Measurements from ENCODE around the gene GDAP2. TPM values are rescaled to one million over a fixed set of nuclear protein-coding genes. Genes with fewer than 3 reads are reported as not detected.

The GDAP2 gene
- total RNA-seq, 1 experiment from 2014 or later, result 14.5 TPM

- H3K27me3 ChIP-seq (ENCODE audit: control insufficient read depth, insufficient read depth, low read length), result no peaks in the 10 kb centered on the region
Measured at GRCh38 chr1:117964290-117965038, 35.0 kb upstream of the GDAP2 start.

GRCh38 chr1:117959364-117959763, 29.9 kb upstream of the GDAP2 start:
- H3K27ac ChIP-seq (ENCODE audit: low read length), result no peak overlapping the region
- in situ Hi-C loops (cut with HindIII; ENCODE audit: low pct_unique_long_range_greater_than_20kb, low sequenced_read_pairs) (no loop called here), intact Hi-C loops (cut with micrococcal nuclease; ENCODE audit: unreplicated experiment) (no loop called here)
- TF ChIP-seq TCF7L2 (IDR thresholded peaks at IDR 0.05; ENCODE audit: low read depth, low read length) (no peak), POLR2AphosphoS5 (IDR thresholded peaks at IDR 0.05; ENCODE audit: low read depth, low read length) (no peak), SIN3A (IDR thresholded peaks at IDR 0.05; ENCODE audit: borderline replicate concordance, insufficient read depth, low read depth, low read length) (no peak), REST (IDR thresholded peaks at IDR 0.05; ENCODE audit: insufficient read depth in 1 of 2, low read depth in 2 of 2, low read length in 1 of 2) (no peak), CTCF (IDR thresholded peaks at IDR 0.05) (no peak)
- no peak overlapping the region for H3K4me3 ChIP-seq (ENCODE audit: low read depth in 2 of 2, low read length in 2 of 2)
- no peaks in the 10 kb centered on the region for H3K4me1 ChIP-seq (ENCODE audit: control insufficient read depth, insufficient read depth, low read length)
- peaks cover 26% of the 10 kb centered on the region for H3K36me3 ChIP-seq (ENCODE audit: control insufficient read depth, insufficient read depth, low read length)
- DNase-seq (ENCODE audit: low read depth, low spot score) (no peak), ATAC-seq (no peak)
- no peaks in the 10 kb centered on the region for H3K27me3 ChIP-seq (ENCODE audit: control insufficient read depth, insufficient read depth, low read length)
- TSS peak; percentile 53 for BruUV-seq (replicated peaks)
- ChIA-PET POLR2A (no interaction called here), CTCF (no interaction called here)
- no peaks in the 10 kb centered on the region for H3K9me3 ChIP-seq (ENCODE audit: control insufficient read depth, insufficient read depth, low read depth, low read length)

More at GRCh38 chr1:117964290-117965038, 35.0 kb upstream of the GDAP2 start:
- Histone ChIP-seq H3K27ac (ENCODE audit: low read length) (no peak overlapping the region), H3K4me3 (ENCODE audit: low read depth in 2 of 2, low read length in 2 of 2) (no peak overlapping the region), H3K9me3 (ENCODE audit: control insufficient read depth, insufficient read depth, low read depth, low read length) (no peaks in the 10 kb centered on the region), H3K36me3 (ENCODE audit: control insufficient read depth, insufficient read depth, low read length) (peaks cover 7% of the 10 kb centered on the region; the same call in 1 of the 2 replicates), H3K4me1 (ENCODE audit: control insufficient read depth, insufficient read depth, low read length) (no peaks in the 10 kb centered on the region)
- intact Hi-C loops (cut with micrococcal nuclease; ENCODE audit: unreplicated experiment), result no loop called here
- POLR2A ChIA-PET, result no interaction called here
- BruUV-seq (replicated peaks), result no TSS peak
- CTCF ChIA-PET, result no interaction called here
- TF ChIP-seq SIN3A (IDR thresholded peaks at IDR 0.05; ENCODE audit: borderline replicate concordance, insufficient read depth, low read depth, low read length), result no peak
- no peak for TF ChIP-seq TCF7L2 (IDR thresholded peaks at IDR 0.05; ENCODE audit: low read depth, low read length)
- no peak for TF ChIP-seq CTCF (IDR thresholded peaks at IDR 0.05)
- DNase-seq (ENCODE audit: low read depth, low spot score) (no peak), ATAC-seq (no peak)
- in situ Hi-C loops (cut with HindIII; ENCODE audit: low pct_unique_long_range_greater_than_20kb, low sequenced_read_pairs), result no loop called here
